ENCODE data around the gene ALKBH3. TPM values are rescaled to one million over a fixed set of nuclear protein-coding genes. Genes with fewer than 3 reads are reported as not detected.

ALKBH3 gene
- polyA plus RNA-seq, 1 of the 3 experiments (the other 2 are of a cell fraction) = 27.0 TPM

- peaks cover 0 to 18% of the 10 kb centered on the region in 2 experiments; a peak in 2 of 4 replicates for H3K4me1 ChIP-seq (ENCODE audit: control insufficient read depth in 1 of 2, insufficient read depth in 2 of 2, low read depth in 1 of 2, low read length in 1 of 2)
- no peak overlapping the region for H2AFZ ChIP-seq (ENCODE audit: low read depth)
- H3K9me2 ChIP-seq = no peaks in the 10 kb centered on the region
- H3K9ac ChIP-seq = no peak overlapping the region
- H4K20me1 ChIP-seq (ENCODE audit: insufficient read depth) = no peaks in the 10 kb centered on the region
- no peaks in the 10 kb centered on the region for H3K79me2 ChIP-seq (ENCODE audit: insufficient read depth)
- H3F3A ChIP-seq (replicated peaks; ENCODE audit: insufficient read depth) = peaks cover 3% of the 10 kb centered on the region
- CTCF ChIA-PET = interaction anchor here (0.7 to 9.1 kb wide), 5 partner anchors 9 to 147 kb away, joined by 3 to 216 read pairs (median 24); partner anchors contain the start of gene C11orf96
- POLR2A ChIA-PET = interaction anchor here (8.4 kb wide), 1 partner anchor 48 kb away, joined by 80 read pairs; the partner anchor contains the start of gene C11orf96
- DNase-seq = no peak
- H3K4me3 ChIP-seq (ENCODE audit: low read depth in 2 of 2, low read length in 1 of 2) = no peak overlapping the region
- no peaks in the 10 kb centered on the region for H3K27me3 ChIP-seq (ENCODE audit: insufficient read depth)
- no peak for TF ChIP-seq POLR2AphosphoS5 (IDR thresholded peaks at IDR 0.05; ENCODE audit: low read depth, low read length)
- 57% methylated on average over 2 of the region's 2 CpGs for WGBS (ENCODE audit: low lambda C conversion rate)
- peak overlapping the region in 1 of 2 experiments; percentile 97; a peak in 2 of 4 replicates for H3K27ac ChIP-seq (ENCODE audit: low read depth in 2 of 2, low read length in 1 of 2)
- no peaks in the 10 kb centered on the region for H3K9me3 ChIP-seq
- H3K4me2 ChIP-seq = no peak overlapping the region
- H3K36me3 ChIP-seq (replicated peaks in 1 of 2; ENCODE audit: control insufficient read depth in 1 of 2, insufficient read depth in 2 of 2, low read length in 1 of 2) = peaks cover 49 to 82% of the 10 kb centered on the region in 2 experiments
Observed at GRCh38 chr11:43894546-43894945, 13.9 kb downstream of the ALKBH3 start.

GRCh38 chr11:43895601-43896000 lies 15.0 kb downstream of the ALKBH3 start:
- CTCF ChIA-PET = interaction anchor here (9.1 kb wide), 1 partner anchor 48 kb away, joined by 216 read pairs; the partner anchor contains the start of gene C11orf96

More at GRCh38 chr11:43895601-43896000, 15.0 kb downstream of the ALKBH3 start:
- DNase-seq = no peak
- no peaks in the 10 kb centered on the region for H3K9me2 ChIP-seq
- no peaks in the 10 kb centered on the region for H4K20me1 ChIP-seq (ENCODE audit: insufficient read depth)
- H3K27ac ChIP-seq (ENCODE audit: low read depth in 2 of 2, low read length in 1 of 2) = no peak overlapping the region
- no peaks in the 10 kb centered on the region for H3K79me2 ChIP-seq (ENCODE audit: insufficient read depth)
- H3K4me1 ChIP-seq (ENCODE audit: control insufficient read depth in 1 of 2, insufficient read depth in 2 of 2, low read depth in 1 of 2, low read length in 1 of 2) = peaks cover 0 to 18% of the 10 kb centered on the region in 2 experiments; a peak in 2 of 4 replicates
- 90% methylated on average over 2 of the region's 2 CpGs for WGBS (ENCODE audit: low lambda C conversion rate)
- H2AFZ ChIP-seq (ENCODE audit: low read depth) = no peak overlapping the region
- peaks cover 52 to 79% of the 10 kb centered on the region in 2 experiments for H3K36me3 ChIP-seq (replicated peaks in 1 of 2; ENCODE audit: control insufficient read depth in 1 of 2, insufficient read depth in 2 of 2, low read length in 1 of 2)
- no peaks in the 10 kb centered on the region for H3F3A ChIP-seq (replicated peaks; ENCODE audit: insufficient read depth)
- POLR2A ChIA-PET = no interaction called here
- no peak overlapping the region for H3K4me3 ChIP-seq (ENCODE audit: low read depth in 2 of 2, low read length in 1 of 2)
- H3K9me3 ChIP-seq = no peaks in the 10 kb centered on the region
- TF ChIP-seq ZBTB33 (IDR thresholded peaks at IDR 0.05; ENCODE audit: borderline replicate concordance, low read depth) = no peak
- no peak for TF ChIP-seq IRF3 (IDR thresholded peaks at IDR 0.05; ENCODE audit: low read depth, low read length)
- TF ChIP-seq TCF12 (IDR thresholded peaks at IDR 0.05) = no peak
- TF ChIP-seq GATA2 (CRISPR knock-in tag; IDR thresholded peaks at IDR 0.05) = no peak
- no peak for TF ChIP-seq FOXJ3 (CRISPR knock-in tag; IDR thresholded peaks at IDR 0.05)
- TF ChIP-seq RXRA (IDR thresholded peaks at IDR 0.05; ENCODE audit: borderline replicate concordance, low read depth) = no peak
- TF ChIP-seq MAX (IDR thresholded peaks at IDR 0.05; ENCODE audit: low read depth) = no peak
- no peak for TF ChIP-seq JUND (IDR thresholded peaks at IDR 0.05)
- TF ChIP-seq EZH2phosphoT487 (IDR thresholded peaks at IDR 0.05; ENCODE audit: borderline replicate concordance, low read depth) = no peak
- TF ChIP-seq MXI1 (IDR thresholded peaks at IDR 0.05; ENCODE audit: low read depth, low read length) = no peak
- TF ChIP-seq SIN3A (IDR thresholded peaks at IDR 0.05; ENCODE audit: borderline replicate concordance, low read depth, low read length) = no peak
- TF ChIP-seq USF1 (IDR thresholded peaks at IDR 0.05; ENCODE audit: borderline replicate concordance, low read depth) = no peak
- TF ChIP-seq POLR2AphosphoS5 (IDR thresholded peaks at IDR 0.05; ENCODE audit: low read depth, low read length) = no peak
- no peak for TF ChIP-seq RCOR1 (IDR thresholded peaks at IDR 0.05; ENCODE audit: low read length)
- no peak for TF ChIP-seq REST (IDR thresholded peaks at IDR 0.05; ENCODE audit: low read depth, low read length)
- no peak for TF ChIP-seq NFIC (IDR thresholded peaks at IDR 0.05; ENCODE audit: borderline replicate concordance)
- no peaks in the 10 kb centered on the region for H3K27me3 ChIP-seq (ENCODE audit: insufficient read depth)
- no peak overlapping the region for H3K4me2 ChIP-seq
- H3K9ac ChIP-seq = no peak overlapping the region

Measured in SK-N-SH (cell line).